ENCODE results near the gene GMCL2. TPM values are rescaled to one million over a fixed set of nuclear protein-coding genes. Genes with fewer than 3 reads are reported as not detected.

GMCL2 gene
- total RNA-seq, 1 experiment from 2014 or later: not detected

GRCh38 chr5:178224403-178224802, 37.2 kb upstream of the GMCL2 start:
- no peak for DNase-seq
- H2BK5ac ChIP-seq (ENCODE audit: insufficient read length, low read length): no peak overlapping the region
- no peaks in the 10 kb centered on the region for H3K9me3 ChIP-seq (ENCODE audit: control insufficient read depth, low read depth, low read length)
- no peak overlapping the region for H4K5ac ChIP-seq (ENCODE audit: insufficient read length, low read depth, low read length)
- no CpG with 5 or more reads among the region's 17 CpGs for WGBS (ENCODE audit: extremely low coverage, insufficient read length, low lambda C conversion rate)
- H3K14ac ChIP-seq (ENCODE audit: insufficient read depth, low read length): no peak overlapping the region
- no peaks in the 10 kb centered on the region for H3K27me3 ChIP-seq (ENCODE audit: insufficient read depth, low read length)
- no peaks in the 10 kb centered on the region; a peak in 1 of 5 replicates for H3K9me3 Mint-ChIP-seq
- no peak overlapping the region for H3K27ac ChIP-seq (ENCODE audit: insufficient read length, low read depth, low read length)
- peaks cover 2% of the 10 kb centered on the region; the same call in 1 of the 2 replicates for H3K4me1 ChIP-seq (ENCODE audit: insufficient read depth, low read length)
- H2BK12ac ChIP-seq (ENCODE audit: insufficient read length, low read depth, low read length): no peak overlapping the region
- no peak overlapping the region for H2BK15ac ChIP-seq (ENCODE audit: low read depth, low read length)
- H2BK120ac ChIP-seq (ENCODE audit: low read depth, low read length, poor library complexity, severe bottlenecking): no peak overlapping the region
- H3K4me2 ChIP-seq (ENCODE audit: insufficient read depth, insufficient read length, low read length): no peak overlapping the region
- no peak overlapping the region for H3K4me3 Mint-ChIP-seq
- H3K56ac ChIP-seq (ENCODE audit: insufficient read length, low read depth, low read length): no peak overlapping the region
- H4K20me1 ChIP-seq (ENCODE audit: control insufficient read depth, insufficient read depth, insufficient read length): peaks cover 3% of the 10 kb centered on the region
- no peak overlapping the region for H2AFZ ChIP-seq (ENCODE audit: low read length)
- H4K91ac ChIP-seq (ENCODE audit: insufficient read length, low read depth, low read length): no peak overlapping the region
- H3K79me1 ChIP-seq (ENCODE audit: insufficient read depth, low read depth, low read length, poor library complexity, severe bottlenecking): no peaks in the 10 kb centered on the region
- no peak overlapping the region for H3T11ph ChIP-seq (ENCODE audit: low read length)
- peaks cover 45 to 79% (median 57%) of the 10 kb centered on the region in 3 experiments; a peak in 6 of 7 replicates for H3K36me3 Mint-ChIP-seq (ENCODE audit: insufficient read depth in 1 of 3, low read depth in 3 of 3)
- H3K18ac ChIP-seq (ENCODE audit: insufficient read length, low read depth, low read length): no peak overlapping the region
- H3K4ac ChIP-seq (ENCODE audit: low read depth, low read length): no peak overlapping the region
- H3K23ac ChIP-seq (ENCODE audit: insufficient read length, low read depth, low read length): no peak overlapping the region
- TF ChIP-seq CTCF (conservative IDR thresholded peaks at IDR 0.05): no peak
- H3K23me2 ChIP-seq (ENCODE audit: insufficient read length, low read depth, low read length, poor library complexity, severe bottlenecking): no peaks in the 10 kb centered on the region
- H3K4me1 Mint-ChIP-seq: peaks cover 17% of the 10 kb centered on the region in 2 experiments
- no peak overlapping the region for H2AK5ac ChIP-seq (ENCODE audit: insufficient read length, low read length)
- H3K79me2 ChIP-seq (ENCODE audit: insufficient read depth, low read length): no peaks in the 10 kb centered on the region
- no peak overlapping the region for H3K9ac ChIP-seq (ENCODE audit: extremely low read depth, insufficient read length, low read length)
- no peak overlapping the region for H4K8ac ChIP-seq (replicated peaks; ENCODE audit: insufficient read length, low read depth, low read length)
- no peak overlapping the region for H3K27ac Mint-ChIP-seq
- no peaks in the 10 kb centered on the region for H3K27me3 Mint-ChIP-seq (ENCODE audit: low read depth)
- H2BK20ac ChIP-seq (ENCODE audit: low read depth, low read length, poor library complexity, severe bottlenecking): no peak overlapping the region

All from H9 (cell line).